Stimulated activated CD4-positive, alpha-beta T cell treated with anti-CD3 and anti-CD28 coated beads, TNF-alpha, amount 100 ng/mL, for 4 hours (primary cell): ENCODE results near the gene SLC4A3.

ENCODE experiments used
- DNase-seq, 3 experiments: peaks; one replicate each; pipeline ENCODE4 v3.0.0-alpha.2; 2020; ENCODE audit warnings: low read depth in 3 of 3

Gene SLC4A3, protein sequence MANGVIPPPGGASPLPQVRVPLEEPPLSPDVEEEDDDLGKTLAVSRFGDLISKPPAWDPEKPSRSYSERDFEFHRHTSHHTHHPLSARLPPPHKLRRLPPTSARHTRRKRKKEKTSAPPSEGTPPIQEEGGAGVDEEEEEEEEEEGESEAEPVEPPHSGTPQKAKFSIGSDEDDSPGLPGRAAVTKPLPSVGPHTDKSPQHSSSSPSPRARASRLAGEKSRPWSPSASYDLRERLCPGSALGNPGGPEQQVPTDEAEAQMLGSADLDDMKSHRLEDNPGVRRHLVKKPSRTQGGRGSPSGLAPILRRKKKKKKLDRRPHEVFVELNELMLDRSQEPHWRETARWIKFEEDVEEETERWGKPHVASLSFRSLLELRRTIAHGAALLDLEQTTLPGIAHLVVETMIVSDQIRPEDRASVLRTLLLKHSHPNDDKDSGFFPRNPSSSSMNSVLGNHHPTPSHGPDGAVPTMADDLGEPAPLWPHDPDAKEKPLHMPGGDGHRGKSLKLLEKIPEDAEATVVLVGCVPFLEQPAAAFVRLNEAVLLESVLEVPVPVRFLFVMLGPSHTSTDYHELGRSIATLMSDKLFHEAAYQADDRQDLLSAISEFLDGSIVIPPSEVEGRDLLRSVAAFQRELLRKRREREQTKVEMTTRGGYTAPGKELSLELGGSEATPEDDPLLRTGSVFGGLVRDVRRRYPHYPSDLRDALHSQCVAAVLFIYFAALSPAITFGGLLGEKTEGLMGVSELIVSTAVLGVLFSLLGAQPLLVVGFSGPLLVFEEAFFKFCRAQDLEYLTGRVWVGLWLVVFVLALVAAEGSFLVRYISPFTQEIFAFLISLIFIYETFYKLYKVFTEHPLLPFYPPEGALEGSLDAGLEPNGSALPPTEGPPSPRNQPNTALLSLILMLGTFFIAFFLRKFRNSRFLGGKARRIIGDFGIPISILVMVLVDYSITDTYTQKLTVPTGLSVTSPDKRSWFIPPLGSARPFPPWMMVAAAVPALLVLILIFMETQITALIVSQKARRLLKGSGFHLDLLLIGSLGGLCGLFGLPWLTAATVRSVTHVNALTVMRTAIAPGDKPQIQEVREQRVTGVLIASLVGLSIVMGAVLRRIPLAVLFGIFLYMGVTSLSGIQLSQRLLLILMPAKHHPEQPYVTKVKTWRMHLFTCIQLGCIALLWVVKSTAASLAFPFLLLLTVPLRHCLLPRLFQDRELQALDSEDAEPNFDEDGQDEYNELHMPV

GRCh38 chr2:219627103-219628100 lies at the start of gene SLC4A3:
SLC4A3 (plus strand) TSS chr2:219627630; CDS start chr2:219627993, 363 bp downstream.
- DNase-seq: no peak

DNA sequence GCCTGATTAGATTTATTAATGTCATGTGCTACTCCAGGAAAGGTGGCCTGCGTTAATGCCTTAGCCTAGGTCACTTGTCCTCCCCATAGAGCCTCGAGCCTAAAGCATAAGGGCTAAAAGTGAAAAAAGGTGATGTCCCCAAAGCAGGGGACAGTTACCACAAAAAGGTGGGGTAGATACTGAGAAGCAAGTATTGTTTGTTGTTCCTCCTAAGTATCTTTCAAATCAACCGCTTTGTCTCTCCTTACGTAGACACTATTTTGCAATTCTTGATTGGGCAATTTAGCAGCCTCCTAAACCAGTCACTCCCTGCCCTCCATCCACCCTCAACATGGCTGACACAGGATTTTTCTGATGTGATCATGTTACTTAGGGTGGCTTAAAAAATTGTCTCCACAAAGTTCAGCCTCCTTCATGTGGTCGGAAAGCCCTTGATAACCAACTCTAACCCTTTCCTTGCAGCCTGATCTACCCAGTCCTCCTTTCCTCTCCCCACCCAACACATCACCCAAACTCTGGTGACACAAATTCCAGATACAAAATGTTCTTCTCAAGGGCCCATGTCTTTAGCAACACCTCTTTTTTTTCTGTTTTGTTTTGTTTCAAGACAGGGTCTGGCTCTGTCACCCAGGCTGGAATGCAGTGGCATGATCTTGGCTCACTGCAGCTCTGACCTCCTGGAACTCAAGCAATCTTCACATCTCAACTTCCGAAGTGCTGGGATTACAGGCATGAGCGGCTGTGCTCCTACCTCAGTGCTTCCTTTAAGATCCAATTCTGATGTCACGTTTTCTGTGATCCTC lies 48.4 kb upstream of the SLC4A3 start:
- DNase-seq: no peak

GRCh38 chr2:219581346-219581745 lies 46.1 kb upstream of the SLC4A3 start:
- no peak for DNase-seq

- DNase-seq: no peak
Observed at GRCh38 chr2:219591091-219591490, 36.3 kb upstream of the SLC4A3 start.

GRCh38 chr2:219592736-219593135 lies 34.7 kb upstream of the SLC4A3 start:
- DNase-seq: no peak

DNA sequence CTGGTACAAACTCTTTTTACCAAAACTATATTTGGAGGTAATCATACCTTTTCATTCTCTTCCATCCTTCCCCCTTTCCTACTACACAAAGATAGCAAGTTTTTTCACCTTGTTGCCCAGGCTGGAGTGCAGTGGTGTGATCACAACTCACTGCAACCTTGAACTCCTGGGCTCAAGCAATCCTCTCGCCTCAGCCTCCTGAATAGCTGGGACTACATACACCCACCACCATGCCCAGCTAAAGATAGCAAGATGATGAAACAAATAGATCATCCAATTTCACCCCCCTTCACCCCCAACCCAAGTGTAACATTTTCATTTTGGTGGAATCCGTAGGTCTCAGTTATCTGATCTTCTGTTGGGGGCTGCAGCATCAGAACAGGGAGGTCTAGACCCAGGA lies 34.3 kb upstream of the SLC4A3 start:
- DNase-seq: no peak

- DNase-seq: no peak
Observed at GRCh38 chr2:219595256-219595655, 32.2 kb upstream of the SLC4A3 start.

DNA sequence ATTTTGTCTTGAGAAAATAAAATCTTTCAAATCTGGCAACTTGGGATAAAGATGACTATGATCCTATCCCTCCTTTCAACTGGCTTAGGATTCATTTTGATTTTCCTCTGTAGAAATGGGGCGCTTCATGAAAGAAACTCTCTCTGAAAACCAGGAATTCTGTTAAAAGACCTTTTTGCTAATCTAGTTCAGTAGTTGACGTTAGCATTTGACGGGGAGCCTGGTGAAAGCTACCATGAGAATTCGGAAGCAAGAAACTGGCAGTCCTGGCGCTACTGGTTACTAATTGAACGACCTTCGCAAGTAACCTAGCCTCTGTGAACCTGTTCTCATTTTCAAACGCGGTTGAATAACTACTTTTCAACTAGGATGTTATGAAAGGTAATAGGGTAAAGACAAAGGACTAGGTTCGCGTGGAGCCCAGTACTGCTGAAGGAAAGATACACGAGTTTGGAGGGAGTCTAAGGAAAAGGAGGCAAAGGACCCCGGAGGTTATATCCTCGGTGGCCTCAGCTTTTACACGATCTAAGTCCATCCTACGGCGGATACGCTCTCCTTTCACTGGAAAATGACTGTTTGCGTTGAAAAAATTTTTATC lies 30.4 kb upstream of the SLC4A3 start:
- no peak for DNase-seq

GRCh38 chr2:219597552-219598307 lies 29.7 kb upstream of the SLC4A3 start, which contains the start of gene STK11IP:
STK11IP (plus strand) TSS chr2:219597857; CDS start chr2:219598120, 263 bp downstream.
- DNase-seq: peak; percentile 75 to 81 (median 80)

DNA sequence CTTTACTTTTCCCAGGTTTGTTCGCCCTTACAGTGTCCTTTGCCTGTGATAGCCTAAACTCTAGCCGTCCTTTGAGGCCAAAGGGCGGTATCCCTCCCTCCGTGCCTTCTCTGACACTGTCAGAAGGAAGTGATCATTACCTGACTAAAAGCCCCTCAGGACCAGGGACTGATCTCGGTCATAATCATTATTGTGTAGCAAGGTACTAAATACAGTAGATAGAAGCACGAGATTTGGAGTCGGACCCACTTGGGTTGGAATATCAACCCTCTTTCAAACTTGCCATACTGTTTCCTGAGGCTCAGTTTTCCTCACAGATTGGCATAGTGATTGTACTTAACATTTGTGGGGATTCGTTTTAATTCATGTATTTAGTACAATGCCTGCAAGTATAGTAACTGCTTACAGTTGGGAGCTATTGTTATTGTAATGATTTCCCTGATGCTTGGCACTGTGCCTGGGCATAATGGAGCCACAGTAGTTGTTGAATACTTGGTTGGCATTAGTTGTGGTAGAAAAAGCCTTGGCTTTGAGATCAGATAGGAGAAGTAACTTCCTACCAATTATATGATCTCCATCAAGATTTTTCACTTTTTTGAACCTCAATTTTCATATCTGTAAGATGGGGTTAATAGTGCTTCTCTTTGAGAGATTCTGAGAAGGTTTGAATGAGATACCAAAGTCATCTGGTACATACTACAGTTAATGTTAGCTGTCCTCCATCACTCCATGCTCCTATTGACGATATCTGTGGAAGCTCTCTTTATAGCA lies 28.9 kb upstream of the SLC4A3 start:
- no peak for DNase-seq

GRCh38 chr2:219603771-219604170 lies 23.7 kb upstream of the SLC4A3 start:
- no peak for DNase-seq

- DNase-seq: no peak
Observed at GRCh38 chr2:219605607-219605954, 21.8 kb upstream of the SLC4A3 start.

GRCh38 chr2:219607931-219608330 lies 19.5 kb upstream of the SLC4A3 start:
- DNase-seq: no peak

DNA sequence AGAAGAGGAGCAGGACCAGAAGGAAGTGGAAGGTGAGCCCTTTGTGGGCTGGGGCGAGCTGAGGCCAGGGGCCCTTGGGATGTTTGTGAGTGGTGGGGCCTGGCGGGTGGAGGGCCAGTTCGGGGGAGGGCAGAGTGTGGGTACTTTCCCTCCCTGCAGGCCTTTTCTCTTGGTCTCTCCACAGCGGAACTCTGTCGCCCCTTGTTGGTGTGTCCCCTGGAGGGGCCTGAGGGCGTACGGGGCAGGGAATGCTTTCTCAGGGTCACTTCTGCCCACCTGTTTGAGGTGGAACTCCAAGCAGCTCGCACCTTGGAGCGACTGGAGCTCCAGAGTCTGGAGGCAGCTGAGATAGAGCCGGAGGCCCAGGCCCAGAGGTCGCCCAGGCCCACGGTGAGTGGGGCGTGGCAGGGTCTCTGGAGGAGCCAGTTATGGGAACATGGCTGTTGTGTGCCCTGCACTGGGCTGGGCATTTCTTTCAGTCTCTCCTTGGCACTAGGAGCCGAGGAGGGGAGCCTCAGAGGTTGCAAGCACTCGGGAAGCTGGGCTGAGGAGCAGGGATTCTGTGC lies 18.9 kb upstream of the SLC4A3 start:
- no peak for DNase-seq

GRCh38 chr2:219609149-219609750 lies 18.2 kb upstream of the SLC4A3 start:
- DNase-seq: no peak

DNA sequence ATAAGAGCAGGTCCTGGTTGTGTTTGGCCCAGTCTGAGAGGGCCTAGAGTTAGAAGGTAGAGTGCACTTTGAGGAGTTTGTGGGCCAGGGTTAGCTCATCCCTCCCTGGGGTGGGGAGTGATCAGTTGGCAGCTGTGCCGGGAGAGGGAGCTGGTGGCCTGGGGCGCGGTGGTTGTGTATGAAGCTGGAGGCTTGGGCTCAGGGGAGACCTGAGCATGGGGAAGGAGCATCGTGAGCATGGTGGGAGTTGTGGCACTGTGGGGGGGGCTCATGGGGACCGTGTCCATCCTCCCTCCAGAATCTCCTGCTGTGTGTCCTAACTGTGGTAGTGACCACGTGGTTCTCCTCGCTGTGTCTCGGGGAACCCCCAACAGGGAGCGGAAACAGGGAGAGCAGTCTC lies 16.1 kb upstream of the SLC4A3 start:
- DNase-seq: no peak

DNA sequence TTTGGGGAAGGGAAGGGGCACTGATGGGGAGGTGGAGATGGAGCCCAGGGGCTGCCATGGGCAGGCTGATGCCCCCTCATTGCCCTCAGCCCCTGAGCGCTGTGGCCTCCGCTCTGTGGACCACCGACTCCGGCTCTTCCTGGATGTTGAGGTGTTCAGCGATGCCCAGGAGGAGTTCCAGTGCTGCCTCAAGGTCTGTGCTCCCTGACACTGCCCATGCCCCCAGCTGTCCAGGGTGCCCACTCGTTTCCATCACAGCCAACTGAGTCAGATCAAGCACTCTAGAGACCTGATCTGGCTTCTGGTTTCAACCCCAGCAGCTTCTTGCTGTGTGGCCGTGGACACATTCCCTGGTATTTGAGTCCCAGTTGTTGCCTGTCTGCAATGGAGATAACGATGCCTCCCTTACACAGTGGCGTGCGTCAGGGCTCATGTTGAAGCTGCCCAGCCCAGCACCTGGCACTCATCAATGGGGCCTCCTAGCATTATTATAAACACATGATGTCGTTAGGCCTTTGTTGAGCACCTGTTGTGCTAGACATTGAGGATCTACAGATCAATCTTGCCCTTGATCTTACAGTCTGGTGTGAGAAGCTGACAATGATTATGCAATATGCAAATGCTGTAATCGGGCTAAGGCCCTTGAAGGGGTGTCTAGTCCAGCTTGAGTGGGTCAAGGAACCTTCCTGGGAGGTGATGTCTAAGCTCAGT lies 15.4 kb upstream of the SLC4A3 start:
- DNase-seq: no peak
